ENCODE results near the gene SOS2. TPM values are rescaled to one million over a fixed set of nuclear protein-coding genes. Genes with fewer than 3 reads are reported as not detected.

The SOS2 gene
- polyA plus RNA-seq, 1 donor (not counting 4 experiments of a cell fraction or from before 2014, with no cell fraction given): 13.0 TPM

- Histone ChIP-seq H3K27ac (ENCODE audit: control insufficient read depth, insufficient read depth, low read length) (no peak overlapping the region), H2AFZ (ENCODE audit: control insufficient read depth, low read length) (no peak overlapping the region), H3K9ac (ENCODE audit: control insufficient read depth, extremely low read depth, insufficient read depth, low read length) (no peak overlapping the region), H3K79me2 (ENCODE audit: control insufficient read depth, insufficient read depth, low read length) (peaks cover 76% of the 10 kb centered on the region), H3K9me3 (ENCODE audit: control insufficient read depth, low read depth, low read length) (no peaks in the 10 kb centered on the region), H3K4me1 (ENCODE audit: control insufficient read depth, extremely low read depth, insufficient read depth, low read length) (peaks cover 17% of the 10 kb centered on the region), H4K20me1 (ENCODE audit: control insufficient read depth, extremely low read depth, insufficient read depth, low read length) (peaks cover 17% of the 10 kb centered on the region), H3K27me3 (ENCODE audit: control insufficient read depth, extremely low read depth, insufficient read depth, low read length) (no peaks in the 10 kb centered on the region), H3K36me3 (ENCODE audit: control insufficient read depth in 2 of 2, extremely low read depth in 1 of 2, insufficient read depth in 2 of 2, low read length in 2 of 2) (no peaks in the 10 kb centered on the region), H3K9me1 (ENCODE audit: control insufficient read depth, extremely low read depth, insufficient read depth, low read length) (no peaks in the 10 kb centered on the region), H3K4me3 (ENCODE audit: control insufficient read depth in 2 of 3, extremely low read depth in 1 of 3, insufficient read depth in 2 of 3, low read depth in 1 of 3, low read length in 3 of 3) (no peak overlapping the region), H3K4me2 (ENCODE audit: control insufficient read depth, extremely low read depth, insufficient read depth, low read depth, low read length) (peak overlapping the region; percentile 18)
- DNase-seq (ENCODE audit: low read depth, low spot score) (no peak), FAIRE-seq (no peak)
- TF ChIP-seq, protein P1, sequence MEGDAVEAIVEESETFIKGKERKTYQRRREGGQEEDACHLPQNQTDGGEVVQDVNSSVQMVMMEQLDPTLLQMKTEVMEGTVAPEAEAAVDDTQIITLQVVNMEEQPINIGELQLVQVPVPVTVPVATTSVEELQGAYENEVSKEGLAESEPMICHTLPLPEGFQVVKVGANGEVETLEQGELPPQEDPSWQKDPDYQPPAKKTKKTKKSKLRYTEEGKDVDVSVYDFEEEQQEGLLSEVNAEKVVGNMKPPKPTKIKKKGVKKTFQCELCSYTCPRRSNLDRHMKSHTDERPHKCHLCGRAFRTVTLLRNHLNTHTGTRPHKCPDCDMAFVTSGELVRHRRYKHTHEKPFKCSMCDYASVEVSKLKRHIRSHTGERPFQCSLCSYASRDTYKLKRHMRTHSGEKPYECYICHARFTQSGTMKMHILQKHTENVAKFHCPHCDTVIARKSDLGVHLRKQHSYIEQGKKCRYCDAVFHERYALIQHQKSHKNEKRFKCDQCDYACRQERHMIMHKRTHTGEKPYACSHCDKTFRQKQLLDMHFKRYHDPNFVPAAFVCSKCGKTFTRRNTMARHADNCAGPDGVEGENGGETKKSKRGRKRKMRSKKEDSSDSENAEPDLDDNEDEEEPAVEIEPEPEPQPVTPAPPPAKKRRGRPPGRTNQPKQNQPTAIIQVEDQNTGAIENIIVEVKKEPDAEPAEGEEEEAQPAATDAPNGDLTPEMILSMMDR (optimal IDR thresholded peaks at IDR 0.05 in 1 of 3, IDR thresholded peaks at IDR 0.05 in 1 of 3, conservative IDR thresholded peaks at IDR 0.05 in 1 of 3; ENCODE audit: extremely low read depth in 1 of 3, insufficient read depth in 2 of 3, low read length in 3 of 3): no peak
- TF ChIP-seq EZH2 (IDR thresholded peaks at IDR 0.05; ENCODE audit: low read length): no peak
- dilution Hi-C loops (cut with MboI; ENCODE audit: extremely low pct_ligation_motif_present, low sequenced_read_pairs): no loop called here
Measured at GRCh38 chr14:50225974-50226297, 5.4 kb downstream of the SOS2 start.

DNA sequence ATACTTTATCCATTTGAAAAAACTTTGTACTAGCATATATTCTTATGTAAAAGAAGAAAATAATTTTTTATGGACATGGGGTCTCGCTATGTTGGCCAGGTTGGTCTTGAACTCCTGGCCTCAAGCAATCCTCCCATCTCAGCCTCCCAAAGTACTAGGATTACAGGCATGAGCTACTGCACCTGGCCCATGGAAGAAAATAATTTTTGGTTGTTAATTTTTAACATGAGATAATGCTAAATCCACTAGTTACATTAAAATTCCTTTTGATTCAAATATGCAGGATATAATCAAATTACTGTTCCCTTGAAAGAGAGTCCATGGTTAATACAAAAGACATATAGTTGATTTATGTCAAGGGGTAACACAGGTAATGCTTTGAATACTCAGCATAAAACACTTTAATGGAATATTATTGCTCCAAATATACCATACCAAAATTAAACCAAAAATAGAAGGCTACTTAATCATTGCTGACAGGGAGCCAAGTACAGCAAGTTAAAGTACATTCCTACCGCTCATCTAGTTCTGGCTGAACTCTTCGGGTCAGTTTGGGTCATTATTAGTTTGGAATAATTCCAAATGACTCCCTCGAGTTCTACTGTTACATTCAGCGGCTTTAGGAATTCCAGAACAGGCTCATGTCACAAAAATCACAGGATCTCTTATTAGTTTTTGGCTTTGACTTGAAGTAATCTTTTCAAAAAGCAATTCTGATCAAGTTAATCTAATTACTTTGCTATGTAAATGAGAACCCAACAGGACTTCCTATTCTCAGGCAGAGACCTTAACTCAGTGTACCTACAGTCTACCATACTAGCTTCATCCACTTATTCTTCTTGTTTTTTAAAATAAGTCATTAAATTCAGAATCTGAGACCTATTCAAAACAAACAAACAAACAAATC, 6.1 kb downstream of the SOS2 start:
- no peaks in the 10 kb centered on the region for H3K9me1 ChIP-seq (ENCODE audit: control insufficient read depth, extremely low read depth, insufficient read depth, low read length)
- dilution Hi-C loops (cut with MboI; ENCODE audit: extremely low pct_ligation_motif_present, low sequenced_read_pairs): no loop called here
- H3K27me3 ChIP-seq (ENCODE audit: control insufficient read depth, extremely low read depth, insufficient read depth, low read length): no peaks in the 10 kb centered on the region
- DNase-seq (ENCODE audit: low read depth, low spot score) (no peak), FAIRE-seq (peak; percentile 71)
- H2AFZ ChIP-seq (ENCODE audit: control insufficient read depth, low read length): no peak overlapping the region
- peaks cover 17% of the 10 kb centered on the region for H3K4me1 ChIP-seq (ENCODE audit: control insufficient read depth, extremely low read depth, insufficient read depth, low read length)
- peak overlapping the region; percentile 35 for H3K4me2 ChIP-seq (ENCODE audit: control insufficient read depth, extremely low read depth, insufficient read depth, low read depth, low read length)
- H4K20me1 ChIP-seq (ENCODE audit: control insufficient read depth, extremely low read depth, insufficient read depth, low read length): peaks cover 16% of the 10 kb centered on the region
- H3K4me3 ChIP-seq (ENCODE audit: control insufficient read depth in 2 of 3, extremely low read depth in 1 of 3, insufficient read depth in 2 of 3, low read depth in 1 of 3, low read length in 3 of 3): no peak overlapping the region
- H3K36me3 ChIP-seq (ENCODE audit: control insufficient read depth in 2 of 2, extremely low read depth in 1 of 2, insufficient read depth in 2 of 2, low read length in 2 of 2): no peaks in the 10 kb centered on the region
- H3K79me2 ChIP-seq (ENCODE audit: control insufficient read depth, insufficient read depth, low read length): peaks cover 79% of the 10 kb centered on the region
- no peak overlapping the region for H3K9ac ChIP-seq (ENCODE audit: control insufficient read depth, extremely low read depth, insufficient read depth, low read length)
- no peaks in the 10 kb centered on the region for H3K9me3 ChIP-seq (ENCODE audit: control insufficient read depth, low read depth, low read length)
- TF ChIP-seq, protein P1 (optimal IDR thresholded peaks at IDR 0.05 in 1 of 3, IDR thresholded peaks at IDR 0.05 in 1 of 3, conservative IDR thresholded peaks at IDR 0.05 in 1 of 3; ENCODE audit: extremely low read depth in 1 of 3, insufficient read depth in 2 of 3, low read length in 3 of 3): no peak
- no peak for TF ChIP-seq EZH2 (IDR thresholded peaks at IDR 0.05; ENCODE audit: low read length)
- H3K27ac ChIP-seq (ENCODE audit: control insufficient read depth, insufficient read depth, low read length): no peak overlapping the region

Data from keratinocyte (primary cell).